ENCODE results near the gene ACOD1.

DNA sequence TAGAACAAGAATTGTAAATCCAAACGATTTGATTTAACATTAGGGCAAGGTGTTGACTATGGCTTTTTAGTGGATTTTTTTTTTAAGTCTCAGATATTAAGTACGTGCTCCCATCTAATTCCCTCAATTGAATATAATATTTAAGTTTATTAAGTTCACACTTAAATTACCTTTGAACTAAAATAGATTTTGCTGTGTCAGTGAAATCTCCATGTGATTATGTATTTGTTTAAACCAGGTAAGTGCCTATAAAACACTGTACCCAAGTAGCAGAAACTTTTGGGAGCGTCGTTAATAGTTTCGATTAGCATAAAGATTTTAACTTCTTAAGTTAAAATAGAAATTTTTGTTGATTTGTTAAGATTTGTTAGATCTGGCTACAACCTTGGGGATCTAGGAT is 45.2 kb downstream of the ACOD1 start:
- TF ChIP-seq, protein P1, sequence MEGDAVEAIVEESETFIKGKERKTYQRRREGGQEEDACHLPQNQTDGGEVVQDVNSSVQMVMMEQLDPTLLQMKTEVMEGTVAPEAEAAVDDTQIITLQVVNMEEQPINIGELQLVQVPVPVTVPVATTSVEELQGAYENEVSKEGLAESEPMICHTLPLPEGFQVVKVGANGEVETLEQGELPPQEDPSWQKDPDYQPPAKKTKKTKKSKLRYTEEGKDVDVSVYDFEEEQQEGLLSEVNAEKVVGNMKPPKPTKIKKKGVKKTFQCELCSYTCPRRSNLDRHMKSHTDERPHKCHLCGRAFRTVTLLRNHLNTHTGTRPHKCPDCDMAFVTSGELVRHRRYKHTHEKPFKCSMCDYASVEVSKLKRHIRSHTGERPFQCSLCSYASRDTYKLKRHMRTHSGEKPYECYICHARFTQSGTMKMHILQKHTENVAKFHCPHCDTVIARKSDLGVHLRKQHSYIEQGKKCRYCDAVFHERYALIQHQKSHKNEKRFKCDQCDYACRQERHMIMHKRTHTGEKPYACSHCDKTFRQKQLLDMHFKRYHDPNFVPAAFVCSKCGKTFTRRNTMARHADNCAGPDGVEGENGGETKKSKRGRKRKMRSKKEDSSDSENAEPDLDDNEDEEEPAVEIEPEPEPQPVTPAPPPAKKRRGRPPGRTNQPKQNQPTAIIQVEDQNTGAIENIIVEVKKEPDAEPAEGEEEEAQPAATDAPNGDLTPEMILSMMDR (IDR thresholded peaks at IDR 0.05), result no peak
- TF ChIP-seq, protein P2, sequence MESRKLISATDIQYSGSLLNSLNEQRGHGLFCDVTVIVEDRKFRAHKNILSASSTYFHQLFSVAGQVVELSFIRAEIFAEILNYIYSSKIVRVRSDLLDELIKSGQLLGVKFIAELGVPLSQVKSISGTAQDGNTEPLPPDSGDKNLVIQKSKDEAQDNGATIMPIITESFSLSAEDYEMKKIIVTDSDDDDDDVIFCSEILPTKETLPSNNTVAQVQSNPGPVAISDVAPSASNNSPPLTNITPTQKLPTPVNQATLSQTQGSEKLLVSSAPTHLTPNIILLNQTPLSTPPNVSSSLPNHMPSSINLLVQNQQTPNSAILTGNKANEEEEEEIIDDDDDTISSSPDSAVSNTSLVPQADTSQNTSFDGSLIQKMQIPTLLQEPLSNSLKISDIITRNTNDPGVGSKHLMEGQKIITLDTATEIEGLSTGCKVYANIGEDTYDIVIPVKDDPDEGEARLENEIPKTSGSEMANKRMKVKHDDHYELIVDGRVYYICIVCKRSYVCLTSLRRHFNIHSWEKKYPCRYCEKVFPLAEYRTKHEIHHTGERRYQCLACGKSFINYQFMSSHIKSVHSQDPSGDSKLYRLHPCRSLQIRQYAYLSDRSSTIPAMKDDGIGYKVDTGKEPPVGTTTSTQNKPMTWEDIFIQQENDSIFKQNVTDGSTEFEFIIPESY (IDR thresholded peaks at IDR 0.05; ENCODE audit: borderline replicate concordance, low read depth), result no peak
- no peak for TF ChIP-seq EP300 (IDR thresholded peaks at IDR 0.05; ENCODE audit: borderline replicate concordance in 1 of 2, low read depth in 1 of 2, low read length in 1 of 2)
- TF ChIP-seq SIN3A (IDR thresholded peaks at IDR 0.05; ENCODE audit: borderline replicate concordance, low read depth, low read length), result no peak
- TF ChIP-seq YY1 (IDR thresholded peaks at IDR 0.05; ENCODE audit: low read depth), result no peak
- no peak for TF ChIP-seq CHD2 (IDR thresholded peaks at IDR 0.05; ENCODE audit: low read length, partially characterized antibody)
- TF ChIP-seq, protein P3, sequence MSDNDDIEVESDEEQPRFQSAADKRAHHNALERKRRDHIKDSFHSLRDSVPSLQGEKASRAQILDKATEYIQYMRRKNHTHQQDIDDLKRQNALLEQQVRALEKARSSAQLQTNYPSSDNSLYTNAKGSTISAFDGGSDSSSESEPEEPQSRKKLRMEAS (IDR thresholded peaks at IDR 0.05; ENCODE audit: low read depth), result no peak
